Activated CD8-positive, alpha-beta memory T cell treated with anti-CD3 and anti-CD28 coated beads for 1 hour (primary cell): ENCODE data around the gene KNDC1.

Experiments
- DNase-seq, 2 donors: peaks; one replicate each; pipeline ENCODE4 v3.0.0-alpha.2; 2020; ENCODE audit warnings: low read depth in 1 of 2; ENCODE audit errors: extremely low read depth in 1 of 2

Gene KNDC1

GRCh38 chr10:133176546-133176945 is 16.5 kb downstream of the KNDC1 start:
- DNase-seq: no peak

- DNase-seq: no peak
These were observed 17.6 kb downstream of the KNDC1 start for GRCh38 chr10:133177380-133178157.

DNA sequence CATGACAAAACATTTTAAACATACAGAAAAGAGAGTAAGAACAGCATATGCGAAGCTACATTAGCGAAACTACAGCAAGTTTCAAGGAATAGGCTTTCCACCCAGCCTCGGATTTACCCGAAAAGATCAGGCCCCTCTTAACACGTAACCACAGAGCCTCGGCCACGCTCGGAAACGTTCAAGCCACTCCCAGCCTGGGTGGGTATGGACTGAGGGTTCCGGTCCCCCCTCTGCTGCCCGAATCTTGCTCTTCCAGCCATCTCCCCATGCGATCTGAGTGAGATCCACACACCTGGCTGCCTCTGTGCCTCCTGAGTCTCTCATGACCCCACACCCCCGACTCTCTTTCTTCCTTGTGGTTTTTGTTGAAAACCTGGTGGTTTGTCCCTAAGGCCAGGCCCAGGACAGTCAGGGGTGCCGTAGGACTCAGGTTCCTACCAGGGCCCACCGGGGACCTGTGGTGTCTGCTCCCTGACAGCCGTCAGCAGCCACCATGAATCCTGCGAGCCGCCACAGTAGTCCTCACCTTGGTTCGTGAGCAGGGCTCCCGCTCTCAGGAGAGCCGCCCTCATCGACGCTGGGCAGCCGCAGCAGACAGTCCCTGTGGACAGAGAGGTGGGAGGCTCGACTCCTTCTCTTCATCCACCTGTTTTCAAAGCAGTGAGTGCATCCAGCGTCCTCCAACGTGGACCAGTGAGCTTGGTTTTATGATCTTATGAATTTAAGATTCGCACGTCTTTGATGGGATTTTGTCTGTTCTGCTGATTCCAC is 18.5 kb downstream of the KNDC1 start:
- no peak for DNase-seq

- no peak for DNase-seq
These were observed 19.1 kb downstream of the KNDC1 start for GRCh38 chr10:133179128-133179520.

DNA sequence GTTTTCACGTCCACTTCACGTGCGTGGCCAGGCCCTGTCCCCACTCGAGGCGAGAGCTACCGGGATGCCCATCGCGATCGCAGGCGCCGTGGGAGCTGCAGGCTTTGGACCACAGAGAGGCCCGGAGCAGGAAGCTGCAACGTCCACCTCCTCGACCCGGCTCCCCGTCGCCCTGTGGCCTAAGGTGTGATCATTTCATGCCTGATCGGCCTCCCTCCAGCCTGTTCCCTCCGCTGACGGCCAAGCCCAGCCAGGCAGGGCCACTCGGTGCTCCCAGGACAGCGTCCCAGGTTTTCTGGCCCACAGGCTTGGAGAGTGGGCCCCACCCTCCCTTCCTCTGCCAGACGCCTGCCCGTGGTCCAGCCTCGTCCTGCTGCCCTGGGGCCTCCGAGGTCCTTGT is 19.6 kb downstream of the KNDC1 start:
- DNase-seq: no peak

DNA sequence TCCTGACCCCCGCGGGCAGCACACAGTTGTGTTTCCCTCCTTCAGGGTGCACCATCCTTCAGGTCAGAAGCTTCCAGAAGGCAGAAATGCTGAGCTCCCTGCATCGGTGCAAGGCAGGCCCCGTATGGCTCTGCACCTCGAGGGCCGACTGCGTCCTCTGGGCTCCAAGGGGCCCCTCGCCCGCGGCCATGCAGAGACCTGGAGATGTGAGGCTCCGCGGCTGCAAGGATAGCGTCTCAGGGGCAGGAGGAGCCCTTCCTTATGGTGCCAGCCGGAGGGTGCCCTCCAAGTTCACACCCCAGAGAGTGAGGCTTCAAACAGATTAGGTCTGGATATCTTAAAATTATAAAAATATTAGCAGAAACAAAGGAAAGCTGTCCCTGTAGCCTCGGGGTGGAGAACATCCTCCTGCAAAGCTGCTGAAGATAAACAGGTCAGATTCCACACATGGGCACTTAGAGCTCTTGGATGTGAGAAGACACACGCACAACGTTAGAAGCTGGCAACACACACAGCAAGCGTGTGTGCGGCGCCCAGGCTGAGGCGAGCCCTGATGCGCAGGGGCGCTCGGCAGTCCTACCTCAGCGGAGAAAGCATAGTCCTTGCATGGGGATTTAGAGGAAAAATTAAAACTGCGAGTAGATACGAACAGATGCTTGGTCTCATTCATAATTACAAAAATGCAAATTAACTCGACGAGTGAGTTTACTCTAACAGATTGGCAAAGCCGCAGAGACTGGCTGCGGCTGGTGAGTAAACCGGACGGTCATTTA is 20.4 kb downstream of the KNDC1 start:
- DNase-seq: no peak

- DNase-seq: no peak
These were observed 21.1 kb downstream of the KNDC1 start for GRCh38 chr10:133180965-133181639.

GRCh38 chr10:133182190-133182589 is 22.2 kb downstream of the KNDC1 start:
- no peak for DNase-seq

GRCh38 chr10:133182791-133183645 is 23.0 kb downstream of the KNDC1 start:
- DNase-seq: no peak

- DNase-seq: no peak
These were observed 23.8 kb downstream of the KNDC1 start for GRCh38 chr10:133183646-133184378.

GRCh38 chr10:133184591-133185244 is 24.7 kb downstream of the KNDC1 start:
- DNase-seq: no peak

DNA sequence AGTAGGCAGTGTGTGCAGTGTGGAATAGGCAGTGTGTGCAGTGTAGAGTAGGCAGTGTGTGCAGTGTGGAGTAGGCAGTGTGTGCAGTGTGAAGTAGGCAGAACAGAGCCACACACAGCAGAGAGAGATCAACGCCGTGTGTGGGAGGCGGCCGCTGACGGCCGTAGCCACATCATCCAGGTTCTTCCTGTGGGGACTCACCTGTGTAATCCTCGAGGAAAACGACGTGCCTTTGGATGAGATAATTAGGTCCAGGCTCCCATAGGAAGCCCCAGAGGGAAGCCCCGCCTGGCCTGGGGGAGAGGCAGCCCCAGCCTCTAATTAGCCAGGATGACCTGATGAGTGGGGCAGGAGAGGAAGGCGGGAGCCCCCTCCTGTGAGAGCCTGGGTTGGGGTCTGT is 25.4 kb downstream of the KNDC1 start:
- no peak for DNase-seq

DNA sequence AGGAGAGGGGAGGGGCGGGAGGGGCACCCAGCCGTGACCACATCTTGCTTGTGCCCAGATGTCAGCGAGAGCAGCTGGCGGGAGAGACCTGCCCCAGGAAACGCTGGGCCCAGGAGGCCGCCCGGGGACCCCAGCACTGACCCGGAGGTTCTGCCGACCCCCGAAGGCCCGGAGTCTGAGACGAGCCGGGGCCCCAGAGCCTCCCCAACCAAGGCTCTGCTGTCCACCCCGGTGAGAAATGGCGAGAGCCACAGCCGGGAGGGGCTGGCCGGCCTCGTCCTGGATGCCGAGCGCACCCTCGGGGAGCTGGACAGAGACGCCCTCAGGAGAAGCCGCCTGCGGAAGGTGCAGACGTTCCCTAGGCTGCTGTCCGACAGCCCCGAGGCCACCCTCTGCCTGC is 25.9 kb downstream of the KNDC1 start:
- DNase-seq: no peak

DNA sequence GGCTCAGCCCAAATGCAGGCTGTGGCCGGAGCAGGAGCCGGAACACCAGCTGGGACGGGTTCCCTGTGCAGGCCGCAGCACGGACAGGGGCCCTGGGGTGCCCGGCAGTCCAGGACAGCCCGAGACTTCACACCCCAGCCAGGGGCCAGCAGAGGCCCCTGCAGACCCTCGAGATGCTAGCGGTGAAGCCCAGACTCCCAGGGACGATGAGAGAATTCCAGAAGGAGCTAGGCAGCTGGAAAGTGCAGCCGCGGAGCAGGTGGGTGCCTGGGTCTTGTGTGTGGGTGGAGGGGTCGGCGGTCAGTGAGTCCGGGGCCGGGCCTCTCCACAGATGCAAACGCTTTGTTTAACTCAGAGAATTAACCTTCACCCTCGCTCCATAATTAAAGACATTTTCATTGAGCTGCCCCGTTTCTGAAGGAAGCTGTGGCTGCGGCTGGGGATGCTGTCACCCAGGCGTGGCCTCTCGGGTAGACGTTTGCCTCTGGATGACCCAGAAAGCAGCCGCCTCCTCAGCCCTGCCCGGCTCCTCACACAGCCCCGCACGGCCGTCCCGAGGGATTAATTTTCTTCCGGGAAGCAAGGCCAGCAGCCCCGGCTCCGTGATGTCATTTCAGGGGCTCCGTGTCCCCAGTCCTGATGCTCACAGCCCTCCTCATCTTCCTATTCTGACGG is 26.5 kb downstream of the KNDC1 start:
- DNase-seq: no peak

DNA sequence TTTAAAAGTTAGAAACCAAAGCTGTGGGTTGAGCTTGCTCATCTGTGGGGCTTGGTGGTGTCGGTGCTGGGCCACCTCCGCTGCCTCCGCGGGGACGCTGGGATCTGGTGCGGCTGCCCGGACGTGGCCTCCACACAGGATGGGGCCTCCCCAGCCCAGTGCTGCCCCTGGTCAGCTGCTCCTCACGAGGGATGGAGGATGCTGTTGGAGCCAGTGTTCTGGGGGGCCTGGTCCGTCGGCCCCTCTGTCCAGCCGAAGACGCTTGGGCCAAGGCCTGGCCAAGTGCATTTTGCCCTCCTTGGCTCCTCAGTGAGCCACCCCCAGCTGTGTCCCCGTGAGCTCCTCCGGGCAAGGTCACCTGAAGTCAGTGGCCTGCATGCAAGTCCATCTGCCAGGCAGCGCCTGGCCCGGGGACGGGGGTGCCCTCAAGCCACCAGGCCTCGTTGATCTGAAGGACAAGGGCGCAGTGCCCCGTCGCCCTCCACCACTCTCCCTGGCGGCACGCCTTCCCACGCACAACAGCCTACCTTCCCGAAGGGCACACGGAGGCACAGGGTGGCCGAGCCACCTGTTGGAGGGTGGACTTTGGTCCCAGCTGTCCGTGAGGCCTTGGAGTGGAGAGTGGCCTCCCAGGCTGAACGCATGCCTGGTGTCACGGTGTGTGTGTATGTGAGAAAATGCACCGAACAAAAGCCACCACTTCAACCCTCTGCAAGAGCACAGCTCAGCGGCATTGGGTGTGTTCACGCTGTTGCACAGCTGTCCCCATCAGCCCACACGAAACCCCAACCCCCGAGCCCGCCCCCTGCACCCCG is 27.3 kb downstream of the KNDC1 start:
- no peak for DNase-seq

DNA sequence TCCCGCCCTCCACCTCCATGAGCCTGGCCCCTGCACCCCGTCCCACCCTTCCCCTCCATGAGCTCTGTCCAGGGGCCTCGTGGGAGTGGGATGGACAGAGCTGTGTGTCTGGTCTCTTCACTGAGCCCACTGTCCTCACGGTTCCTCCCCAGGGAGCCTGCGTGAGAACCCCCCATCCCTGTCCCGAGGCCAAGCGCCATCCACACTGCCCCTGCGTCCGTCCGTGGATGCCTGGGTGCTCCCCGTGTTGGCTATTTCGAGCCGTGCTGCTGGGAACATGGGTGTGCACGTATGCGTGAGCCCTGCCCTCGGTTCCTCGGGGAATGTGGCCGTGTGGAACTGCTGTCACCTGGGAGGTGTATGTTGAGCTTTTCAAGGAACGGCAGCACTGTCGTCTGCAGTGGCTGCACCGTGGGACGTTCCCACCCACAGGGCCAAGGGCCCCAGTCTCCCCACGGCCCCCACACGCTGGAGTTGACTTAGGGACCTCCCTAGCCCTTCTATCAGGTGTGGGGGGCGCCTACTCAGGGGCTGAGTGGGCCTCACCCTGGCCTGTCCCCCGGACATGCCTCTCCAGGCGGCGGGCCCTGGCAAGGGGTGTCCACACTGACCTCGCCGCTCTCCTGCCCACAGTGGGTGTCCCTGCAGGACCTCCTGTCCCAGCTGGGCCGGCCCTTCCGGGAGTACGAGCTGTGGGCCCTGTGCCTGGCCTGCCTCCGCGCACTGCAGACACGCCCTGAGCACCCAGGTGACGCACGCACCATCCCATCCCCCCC is 28.1 kb downstream of the KNDC1 start:
- no peak for DNase-seq

DNA sequence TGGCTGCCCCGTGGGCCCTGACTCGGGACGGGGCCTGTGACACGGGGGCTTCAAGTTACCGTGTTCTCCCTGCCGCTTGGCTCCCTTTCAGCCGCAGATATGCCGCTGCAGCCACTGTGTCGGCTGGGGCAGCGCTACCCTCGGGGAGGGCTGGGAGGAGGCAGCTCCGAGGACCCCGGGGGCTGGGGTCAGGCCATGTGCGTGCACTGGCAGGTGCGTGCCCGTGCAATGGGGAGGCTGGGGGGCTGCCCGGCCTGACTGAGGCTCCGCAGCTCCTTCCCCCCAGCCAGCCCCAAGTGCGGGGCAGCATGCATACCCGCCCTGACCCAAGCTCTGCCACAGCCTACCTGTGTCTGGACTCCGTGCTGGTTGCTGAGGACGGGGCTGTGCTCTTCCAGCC is 29.2 kb downstream of the KNDC1 start:
- no peak for DNase-seq
